ENCODE data around the gene LGALS3BP. TPM values are rescaled to one million over a fixed set of nuclear protein-coding genes. Genes with fewer than 3 reads are reported as not detected.

LGALS3BP gene
- total RNA-seq, 1 experiment from 2014 or later, result 69.8 TPM

- no peak overlapping the region for H2BK15ac ChIP-seq (ENCODE audit: low read depth, low read length)
- H3K9me3 ChIP-seq (ENCODE audit: control insufficient read depth, low read depth, low read length), result peaks cover 10% of the 10 kb centered on the region
- H2BK12ac ChIP-seq (ENCODE audit: insufficient read length, low read depth, low read length), result no peak overlapping the region
- no peaks in the 10 kb centered on the region for H3K4me1 ChIP-seq (ENCODE audit: insufficient read depth, low read length)
- no peak overlapping the region for H3K4me2 ChIP-seq (ENCODE audit: insufficient read depth, insufficient read length, low read length)
- no peak overlapping the region for H3K4ac ChIP-seq (ENCODE audit: low read depth, low read length)
- H3K27ac ChIP-seq (ENCODE audit: insufficient read length, low read depth, low read length), result no peak overlapping the region
- no peak overlapping the region for H4K5ac ChIP-seq (ENCODE audit: insufficient read length, low read depth, low read length)
- no CpG with 5 or more reads among the region's 8 CpGs for WGBS (ENCODE audit: extremely low coverage, insufficient read length, low lambda C conversion rate)
- no peak overlapping the region for H3K23ac ChIP-seq (ENCODE audit: insufficient read length, low read depth, low read length)
- peaks cover 4 to 17% (median 7%) of the 10 kb centered on the region in 3 experiments; a peak in 6 of 7 replicates for H3K36me3 Mint-ChIP-seq (ENCODE audit: insufficient read depth in 1 of 3, low read depth in 3 of 3)
- H3T11ph ChIP-seq (ENCODE audit: low read length), result no peak overlapping the region
- H3K27me3 ChIP-seq (ENCODE audit: insufficient read depth, low read length), result no peaks in the 10 kb centered on the region
- H4K20me1 ChIP-seq (ENCODE audit: control insufficient read depth, insufficient read depth, insufficient read length), result no peaks in the 10 kb centered on the region
- no peak overlapping the region for H4K8ac ChIP-seq (replicated peaks; ENCODE audit: insufficient read length, low read depth, low read length)
- H2BK120ac ChIP-seq (ENCODE audit: low read depth, low read length, poor library complexity, severe bottlenecking), result no peak overlapping the region
- no peak for TF ChIP-seq CTCF (conservative IDR thresholded peaks at IDR 0.05)
- no peak overlapping the region for H3K14ac ChIP-seq (ENCODE audit: insufficient read depth, low read length)
- H3K79me1 ChIP-seq (ENCODE audit: insufficient read depth, low read depth, low read length, poor library complexity, severe bottlenecking), result no peaks in the 10 kb centered on the region
- no peak overlapping the region for H3K18ac ChIP-seq (ENCODE audit: insufficient read length, low read depth, low read length)
- no peak overlapping the region for H3K27ac Mint-ChIP-seq
- no peaks in the 10 kb centered on the region for H3K79me2 ChIP-seq (ENCODE audit: insufficient read depth, low read length)
- no peak overlapping the region for H2BK20ac ChIP-seq (ENCODE audit: low read depth, low read length, poor library complexity, severe bottlenecking)
- H3K9me3 Mint-ChIP-seq, result peaks cover 17 to 20% of the 10 kb centered on the region in 2 experiments
- no peak overlapping the region for H3K9ac ChIP-seq (ENCODE audit: extremely low read depth, insufficient read length, low read length)
- no peak overlapping the region for H2BK5ac ChIP-seq (ENCODE audit: insufficient read length, low read length)
- no peak overlapping the region for H3K4me3 Mint-ChIP-seq
- H2AFZ ChIP-seq (ENCODE audit: low read length), result no peak overlapping the region
- H3K56ac ChIP-seq (ENCODE audit: insufficient read length, low read depth, low read length), result no peak overlapping the region
- no peak for DNase-seq
- H4K91ac ChIP-seq (ENCODE audit: insufficient read length, low read depth, low read length), result no peak overlapping the region
- H3K23me2 ChIP-seq (ENCODE audit: insufficient read length, low read depth, low read length, poor library complexity, severe bottlenecking), result no peaks in the 10 kb centered on the region
- peaks cover 0 to 6% of the 10 kb centered on the region in 2 experiments; a peak in 2 of 4 replicates for H3K4me1 Mint-ChIP-seq
- no peak overlapping the region for H2AK5ac ChIP-seq (ENCODE audit: insufficient read length, low read length)
- peaks cover 22% of the 10 kb centered on the region for H3K27me3 Mint-ChIP-seq (ENCODE audit: low read depth)
Observed at GRCh38 chr17:78946631-78947030, 33.1 kb downstream of the LGALS3BP start.
